ENCODE results near the gene ZNF287. TPM values are rescaled to one million over a fixed set of nuclear protein-coding genes. Genes with fewer than 3 reads are reported as not detected.

The ZNF287 gene
- total RNA-seq, 8 experiments from 2014 or later, result 5.1 to 13.6 (median 10.4) TPM

DNA sequence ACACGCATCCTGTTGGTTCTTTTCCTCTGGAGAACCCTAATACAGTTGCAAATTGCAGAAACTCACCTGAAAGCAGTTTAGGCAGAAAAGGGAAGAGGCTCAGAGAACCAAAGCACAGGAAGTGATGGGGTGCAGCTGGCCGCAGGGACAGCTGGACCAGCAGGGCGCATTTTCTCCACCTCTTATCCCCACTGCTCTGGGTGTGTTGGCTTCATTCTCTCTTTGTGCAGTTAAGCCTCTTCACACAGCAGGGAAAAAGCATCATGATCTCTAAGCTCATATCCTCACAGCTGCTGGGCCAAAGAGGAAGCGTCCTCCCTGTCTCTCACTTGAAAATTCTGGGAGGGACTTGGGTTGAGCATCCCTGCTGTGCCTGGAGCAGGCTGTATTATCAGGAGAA is 57.0 kb downstream of the ZNF287 start:
- Histone ChIP-seq H3K27ac (no peak overlapping the region), H3K4me3 (no peak overlapping the region), H3K4me1 (replicated peaks in 1 of 2) (peaks cover 10 to 17% of the 10 kb centered on the region in 2 donors)
- in situ Hi-C loops (cut with MboI; ENCODE audit: low pct_unique_long_range_greater_than_20kb in 2 of 9, low sequenced_read_pairs in 9 of 9, unreplicated experiment in 9 of 9), result loop anchor here in 2 of 9 experiments (25.0 kb wide), 2 partner anchors 125 to 150 kb away; partner anchors contain the start of genes CENPV (in 1 of the 2) and UBB (in 1 of the 2)
- WGBS, 10 experiments, result 20 to 100% (median 43%) methylated on average over 1 to 3 of the region's 4 CpGs; no CpG with 5 or more reads in 5 of the 10 experiments
- no peak for ATAC-seq (replicated peaks in 6 of 8)

DNA sequence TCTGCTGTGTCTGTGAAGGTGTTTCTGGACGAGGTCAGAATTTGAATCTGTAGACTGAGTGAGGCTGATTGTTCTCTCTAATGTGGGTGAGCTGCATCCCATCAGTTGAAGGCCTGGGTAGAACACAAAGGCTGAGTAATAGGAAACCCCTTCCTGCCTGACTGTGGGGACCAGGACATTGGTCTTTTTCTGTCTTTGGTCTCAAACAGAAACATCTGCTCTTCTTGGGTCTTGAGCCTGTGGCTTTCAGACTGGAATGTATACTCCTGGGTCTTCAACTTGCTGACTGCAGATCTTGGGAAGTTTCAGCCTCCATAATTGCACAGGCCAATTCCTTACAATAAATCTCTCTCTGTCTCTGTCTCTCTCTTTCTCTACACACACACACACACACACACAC is 57.4 kb downstream of the ZNF287 start:
- in situ Hi-C loops (cut with MboI; ENCODE audit: low pct_unique_long_range_greater_than_20kb in 2 of 9, low sequenced_read_pairs in 9 of 9, unreplicated experiment in 9 of 9), result loop anchor here in 2 of 9 experiments (25.0 kb wide), 2 partner anchors 124 to 149 kb away; partner anchors contain the start of genes CENPV (in 1 of the 2) and UBB (in 1 of the 2)
- ATAC-seq (replicated peaks in 6 of 8), result no peak
- 11 to 80% (median 40%) methylated on average over 1 of the region's 1 CpG; no CpG with 5 or more reads in 5 of the 10 experiments for WGBS, 10 experiments
- Histone ChIP-seq H3K27ac (no peak overlapping the region), H3K4me1 (replicated peaks in 1 of 2) (peaks cover 7 to 13% of the 10 kb centered on the region in 2 donors), H3K4me3 (no peak overlapping the region)

DNA sequence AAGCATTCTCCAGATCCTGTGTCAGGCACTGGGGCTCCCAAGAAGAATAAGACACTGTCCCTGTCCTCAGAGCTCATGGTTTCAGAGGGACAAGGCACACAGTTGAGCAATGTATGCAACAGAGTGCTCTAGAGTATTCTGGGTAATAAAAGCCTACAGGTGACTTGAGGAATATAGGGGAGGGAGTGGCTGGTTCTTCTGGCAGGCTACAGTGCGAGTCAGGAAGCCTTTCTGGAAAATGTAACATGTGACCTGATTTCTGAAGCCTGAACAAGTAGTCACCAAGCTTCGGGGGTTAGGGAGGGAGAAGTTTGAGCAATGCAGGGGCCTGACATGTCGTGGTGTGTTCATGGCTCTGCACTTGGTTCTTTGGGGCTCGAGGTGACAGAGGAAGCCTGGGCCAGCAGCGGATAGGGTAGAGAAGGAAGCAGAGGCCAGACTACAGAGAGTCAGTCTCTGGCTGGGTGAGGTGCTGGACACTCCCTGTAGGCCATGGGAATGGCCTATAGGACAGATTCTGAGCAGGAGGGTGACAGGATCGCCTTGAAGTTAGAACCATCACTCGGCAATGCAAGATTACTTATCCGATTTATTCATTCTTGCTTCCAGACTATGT is 61.0 kb downstream of the ZNF287 start:
- Histone ChIP-seq H3K4me1 (replicated peaks in 1 of 2) (peaks cover 4 to 9% of the 10 kb centered on the region in 2 donors), H3K4me3 (no peak overlapping the region), H3K27ac (no peak overlapping the region)
- no peak for ATAC-seq (replicated peaks in 6 of 8)
- in situ Hi-C loops (cut with MboI; ENCODE audit: low pct_unique_long_range_greater_than_20kb in 2 of 9, low sequenced_read_pairs in 9 of 9, unreplicated experiment in 9 of 9), result loop anchor here in 2 of 9 experiments (25.0 kb wide), 2 partner anchors 121 to 146 kb away; partner anchors contain the start of genes CENPV (in 1 of the 2) and UBB (in 1 of the 2)
- WGBS, 10 experiments, result 14 to 86% (median 67%) methylated on average over 1 to 8 of the region's 8 CpGs

DNA sequence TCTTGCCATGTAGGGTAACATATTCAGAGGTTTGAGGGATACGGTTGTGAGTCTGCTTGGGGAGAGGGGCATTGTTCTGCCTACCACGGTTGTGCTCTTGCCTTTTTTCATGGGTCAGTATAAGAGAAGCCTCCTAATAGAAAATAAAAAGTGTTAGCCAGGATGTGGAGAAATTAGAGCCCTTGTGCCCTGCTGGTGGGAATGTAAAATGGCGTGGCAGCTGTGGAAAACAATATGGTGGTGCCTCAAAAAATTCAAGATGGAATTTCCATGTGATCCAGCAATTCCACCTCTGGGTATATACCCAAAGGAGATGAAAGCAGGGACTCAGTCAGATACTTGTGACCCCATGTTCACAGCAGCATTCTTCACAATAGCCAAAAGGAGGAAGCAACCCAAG is 62.8 kb downstream of the ZNF287 start:
- in situ Hi-C loops (cut with MboI; ENCODE audit: low pct_unique_long_range_greater_than_20kb in 2 of 9, low sequenced_read_pairs in 9 of 9, unreplicated experiment in 9 of 9), result loop anchor here in 2 of 9 experiments (25.0 kb wide), 2 partner anchors 119 to 144 kb away; partner anchors contain the start of genes CENPV (in 1 of the 2) and UBB (in 1 of the 2)
- Histone ChIP-seq H3K4me1 (replicated peaks in 1 of 2) (no peaks in the 10 kb centered on the region), H3K27ac (no peak overlapping the region), H3K4me3 (no peak overlapping the region)
- WGBS, 10 experiments, result 14 to 100% (median 82%) methylated on average over 1 to 3 of the region's 3 CpGs; no CpG with 5 or more reads in 2 of the 10 experiments
- ATAC-seq (replicated peaks in 6 of 8), result no peak

DNA sequence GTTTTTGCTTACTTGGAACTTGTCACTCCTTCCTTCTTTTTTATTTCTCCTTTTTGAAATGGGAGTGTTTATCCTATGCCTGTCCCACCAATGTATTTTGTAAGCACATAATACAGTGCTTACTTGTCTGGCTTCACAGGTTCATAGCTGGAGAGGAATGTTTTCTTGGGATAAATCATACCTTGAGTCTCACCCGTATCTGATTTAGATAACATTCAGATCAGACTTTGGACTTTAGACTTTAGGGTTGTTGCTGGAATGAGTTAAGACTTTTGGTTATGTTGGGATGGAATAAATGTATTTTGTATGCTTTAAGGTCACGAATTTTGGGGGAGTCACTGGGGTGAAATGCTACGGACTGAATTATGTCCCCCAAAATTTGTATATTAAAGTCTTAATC is 64.0 kb downstream of the ZNF287 start:
- Histone ChIP-seq H3K4me1 (replicated peaks in 1 of 2) (no peaks in the 10 kb centered on the region), H3K27ac (no peak overlapping the region), H3K4me3 (no peak overlapping the region)
- WGBS, 10 experiments, result 24 to 100% (median 82%) methylated on average over 1 to 3 of the region's 3 CpGs; no CpG with 5 or more reads in 2 of the 10 experiments
- in situ Hi-C loops (cut with MboI; ENCODE audit: low pct_unique_long_range_greater_than_20kb in 2 of 9, low sequenced_read_pairs in 9 of 9, unreplicated experiment in 9 of 9), result loop anchor here in 2 of 9 experiments (25.0 kb wide), 2 partner anchors 118 to 143 kb away; partner anchors contain the start of genes CENPV (in 1 of the 2) and UBB (in 1 of the 2)
- ATAC-seq (replicated peaks in 6 of 8), result no peak

Other genes with a start within 250 kb of the ZNF287 start
- 100 to 1,000 TPM in 3 of 8 experiments, 10 to 100 TPM in 4, 1 to 10 TPM in 1; 9.0 to 310 (median 79.3) TPM for gene CENPV, start 215.7 kb downstream of the ZNF287 start, total RNA-seq
- 1,000 to 10,000 TPM; 1,301 to 2,415 (median 1,636) TPM for gene UBB, start 188.1 kb downstream of the ZNF287 start, total RNA-seq
- 1 to 10 TPM in 4 of 8 experiments, under 1 TPM in 3, not detected in 1; 0.33 to 7.0 (median 1.1) TPM for gene TRPV2, start 153.6 kb downstream of the ZNF287 start, total RNA-seq
- gene LRRC75A, start 77.0 kb downstream of the ZNF287 start, total RNA-seq, result 10 to 100 TPM in 2 of 8 experiments, 1 to 10 TPM in 6; 3.9 to 15.8 (median 4.7) TPM
- gene ZNF624, start 84.6 kb upstream of the ZNF287 start, total RNA-seq, result 10 to 100 TPM in 3 of 8 experiments, 1 to 10 TPM in 5; 2.6 to 11.0 (median 8.5) TPM
- 10 to 100 TPM in 1 of 8 experiments, 1 to 10 TPM in 6, under 1 TPM in 1; 0.67 to 39.2 (median 1.8) TPM for gene CCDC144A, start 121.0 kb upstream of the ZNF287 start, total RNA-seq

Measured in motor neuron (in vitro differentiated cells).